Measurements from ENCODE around the gene SEMA3E. TPM values are rescaled to one million over a fixed set of nuclear protein-coding genes. Genes with fewer than 3 reads are reported as not detected.

SEMA3E gene
- total RNA-seq, 4 donors from 2014 or later, result 0.94 to 6.9 (median 2.2) TPM

GRCh38 chr7:83475420-83475819 lies 173.5 kb downstream of the SEMA3E start:
- Histone ChIP-seq H3K4me3 (replicated peaks in 1 of 3) (no peak overlapping the region), H3K4me1 (no peaks in the 10 kb centered on the region), H3K36me3 (no peaks in the 10 kb centered on the region), H3K27me3 (no peaks in the 10 kb centered on the region), H3K9me3 (no peaks in the 10 kb centered on the region), H3K27ac (no peak overlapping the region)
- TF ChIP-seq POLR2A (IDR thresholded peaks at IDR 0.05), result no peak
- no peak for TF ChIP-seq CTCF (IDR thresholded peaks at IDR 0.05)
- 67 to 75% methylated on average over 6 of the region's 6 CpGs for WGBS, 2 donors
- no peak for DNase-seq
- intact Hi-C loops (cut with DNase I), result no loop called here

- H3K9me3 ChIP-seq, result no peaks in the 10 kb centered on the region
- DNase-seq, result no peak
- 89 to 96% methylated on average over 2 of the region's 2 CpGs for WGBS, 2 donors
- H3K27ac ChIP-seq, result no peak overlapping the region
- intact Hi-C loops (cut with DNase I), result no loop called here
- no peak overlapping the region for H3K4me3 ChIP-seq (replicated peaks in 1 of 3)
- peaks cover 0 to 5% of the 10 kb centered on the region in 2 donors for H3K4me1 ChIP-seq
- no peaks in the 10 kb centered on the region for H3K36me3 ChIP-seq
- TF ChIP-seq CTCF (IDR thresholded peaks at IDR 0.05), result no peak
- no peak for TF ChIP-seq POLR2A (IDR thresholded peaks at IDR 0.05)
- H3K27me3 ChIP-seq, result no peaks in the 10 kb centered on the region
Measured at GRCh38 chr7:83472376-83472775, 176.6 kb downstream of the SEMA3E start.

GRCh38 chr7:83469491-83469890 lies 179.4 kb downstream of the SEMA3E start:
- TF ChIP-seq CTCF (IDR thresholded peaks at IDR 0.05) (no peak), POLR2A (IDR thresholded peaks at IDR 0.05) (no peak)
- Histone ChIP-seq H3K4me3 (replicated peaks in 1 of 3) (no peak overlapping the region), H3K27ac (no peak overlapping the region), H3K36me3 (no peaks in the 10 kb centered on the region), H3K4me1 (peaks cover 0 to 5% of the 10 kb centered on the region in 2 donors), H3K27me3 (no peaks in the 10 kb centered on the region), H3K9me3 (no peaks in the 10 kb centered on the region)
- intact Hi-C loops (cut with DNase I), result no loop called here
- 99% methylated on average over 3 of the region's 3 CpGs for WGBS, 2 donors
- DNase-seq, result no peak

GRCh38 chr7:83469076-83469475 lies 179.9 kb downstream of the SEMA3E start:
- Histone ChIP-seq H3K27me3 (no peaks in the 10 kb centered on the region), H3K9me3 (no peaks in the 10 kb centered on the region), H3K27ac (no peak overlapping the region), H3K4me1 (peaks cover 0 to 5% of the 10 kb centered on the region in 2 donors), H3K4me3 (replicated peaks in 1 of 3) (no peak overlapping the region), H3K36me3 (no peaks in the 10 kb centered on the region)
- 77 to 87% methylated on average over 2 of the region's 2 CpGs for WGBS, 2 donors
- intact Hi-C loops (cut with DNase I), result no loop called here
- no peak for TF ChIP-seq CTCF (IDR thresholded peaks at IDR 0.05)
- no peak for TF ChIP-seq POLR2A (IDR thresholded peaks at IDR 0.05)
- no peak for DNase-seq

- intact Hi-C loops (cut with DNase I), result no loop called here
- no peaks in the 10 kb centered on the region for H3K36me3 ChIP-seq
- no peaks in the 10 kb centered on the region for H3K27me3 ChIP-seq
- no peaks in the 10 kb centered on the region for H3K9me3 ChIP-seq
- H3K4me1 ChIP-seq, result peaks cover 0 to 5% of the 10 kb centered on the region in 2 donors
- peak; percentile 90 to 95 for DNase-seq
- no peak overlapping the region for H3K27ac ChIP-seq
- WGBS, 2 donors, result 29 to 32% methylated on average over 2 of the region's 2 CpGs
- no peak overlapping the region for H3K4me3 ChIP-seq (replicated peaks in 1 of 3)
- TF ChIP-seq CTCF (IDR thresholded peaks at IDR 0.05) (no peak), POLR2A (IDR thresholded peaks at IDR 0.05) (no peak)
Measured at GRCh38 chr7:83468251-83468739, 180.6 kb downstream of the SEMA3E start.

All from thyroid gland (tissue), 4 donors.